Myocyte (in vitro differentiated cells): ENCODE results near the gene A3GALT2. TPM values are rescaled to one million over a fixed set of nuclear protein-coding genes. Genes with fewer than 3 reads are reported as not detected.
"Not testable (repeated sequence)": the region's sequence is repeated elsewhere in the genome, so short reads cannot be mapped to it uniquely, and the experiment has no call there.

Experiments used
- DNase-seq: peaks from one replicate; pipeline ENCODE4 v3.0.0-alpha.2; 2012; ENCODE audit warnings: low read depth
- total RNA-seq: library from RNA; depleted of rRNA; stranded (reverse); fragments of >200 nt; gene quantifications from 2 replicates; pipeline ENCODE4 v1.2.3, GENCODE V29; 2014

A3GALT2 gene
- total RNA-seq, 1 donor from 2014 or later: 0.32 TPM

DNA sequence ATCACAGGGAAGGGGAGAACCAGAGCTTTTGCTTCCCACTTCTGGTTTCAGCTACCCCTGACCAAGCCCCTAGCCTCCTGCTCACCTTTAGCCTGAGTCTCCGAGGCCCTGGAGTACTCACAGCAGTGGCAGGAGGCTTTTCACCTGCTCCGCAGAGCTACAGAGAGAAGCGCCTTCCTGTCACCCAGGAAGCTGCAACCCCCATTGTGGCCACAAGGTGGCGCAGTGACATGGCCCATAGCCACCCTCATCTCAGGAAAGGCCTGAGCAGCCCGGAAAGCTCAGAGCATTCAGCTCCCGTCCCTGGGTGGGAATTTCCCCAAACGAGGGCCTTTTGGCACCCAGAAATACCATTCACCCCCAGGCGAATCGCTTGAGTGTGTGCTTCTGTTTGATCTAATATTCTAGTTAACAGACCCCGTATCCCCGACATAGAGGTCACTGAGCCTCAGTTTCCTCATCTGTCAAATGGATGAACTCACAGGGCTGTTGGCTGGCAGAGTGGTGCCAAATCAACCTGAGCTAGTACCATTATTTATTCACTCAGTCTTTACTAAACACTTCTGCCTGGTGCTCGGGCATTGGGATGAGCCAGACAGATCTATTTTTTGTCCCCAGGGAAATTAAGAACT, 25.3 kb downstream of the A3GALT2 start:
- DNase-seq: peak; percentile 86

DNA sequence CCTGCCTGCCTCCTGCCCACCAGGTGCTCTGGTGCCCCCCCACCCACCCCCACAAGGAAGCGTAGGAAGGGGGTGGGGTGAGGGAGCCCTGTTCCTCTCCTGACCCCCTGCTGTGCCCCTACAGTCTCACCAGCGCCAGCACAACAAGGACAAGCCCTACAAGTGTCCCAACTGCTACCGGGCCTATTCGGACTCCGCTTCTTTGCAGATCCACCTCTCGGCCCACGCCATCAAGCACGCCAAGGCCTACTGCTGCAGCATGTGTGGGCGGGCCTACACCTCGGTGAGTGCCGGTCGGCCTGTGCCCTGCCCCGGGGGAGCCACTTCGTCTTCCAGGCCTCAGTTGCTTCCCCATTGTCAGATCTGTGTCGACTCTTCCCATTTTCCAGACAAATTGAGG, 25.9 kb downstream of the A3GALT2 start:
- no peak for DNase-seq

DNA sequence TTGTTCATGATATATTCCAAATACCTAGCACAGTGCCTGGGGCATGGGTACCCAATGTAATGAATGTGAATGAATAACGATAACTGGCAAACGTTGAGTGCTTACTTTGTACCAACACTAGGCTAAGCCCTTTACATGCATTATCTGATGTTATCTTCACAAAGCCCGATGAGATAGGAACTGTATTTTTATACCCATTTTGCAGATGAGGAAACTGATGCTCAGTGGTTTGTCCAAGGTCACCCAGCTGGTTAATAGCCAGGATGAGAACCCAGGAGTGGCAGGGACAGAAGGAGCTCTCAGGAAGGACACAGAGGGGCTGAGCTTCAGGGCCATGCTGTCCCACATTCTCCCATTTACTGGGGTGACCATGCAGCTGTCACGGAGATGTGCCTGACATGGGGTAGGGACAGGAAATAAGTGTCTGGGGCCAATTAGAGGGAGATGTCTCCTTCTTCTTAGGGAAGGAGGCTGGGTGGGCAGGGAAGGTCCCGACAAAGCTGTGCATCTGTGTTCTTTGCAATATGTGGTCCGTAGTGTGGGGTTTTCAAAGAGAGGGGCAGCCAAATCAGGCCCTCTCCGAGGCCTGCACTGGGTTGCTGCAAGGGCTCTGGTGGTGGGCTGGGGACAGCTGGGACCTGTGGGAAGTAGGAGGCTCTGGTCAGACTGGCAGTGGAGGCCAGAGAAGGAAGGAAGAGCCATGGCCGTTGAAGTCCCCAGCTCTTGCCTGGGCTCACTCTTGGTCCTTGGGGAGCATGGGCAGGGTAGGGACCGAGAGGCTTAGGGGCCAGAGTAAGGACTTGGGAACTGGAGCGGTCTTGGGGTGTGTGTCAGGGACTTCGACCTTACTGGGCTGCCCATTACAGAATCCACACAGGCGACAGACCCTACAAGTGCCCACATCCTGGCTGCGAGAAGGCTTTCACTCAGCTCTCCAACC, 26.6 kb downstream of the A3GALT2 start:
- no peak for DNase-seq

DNA sequence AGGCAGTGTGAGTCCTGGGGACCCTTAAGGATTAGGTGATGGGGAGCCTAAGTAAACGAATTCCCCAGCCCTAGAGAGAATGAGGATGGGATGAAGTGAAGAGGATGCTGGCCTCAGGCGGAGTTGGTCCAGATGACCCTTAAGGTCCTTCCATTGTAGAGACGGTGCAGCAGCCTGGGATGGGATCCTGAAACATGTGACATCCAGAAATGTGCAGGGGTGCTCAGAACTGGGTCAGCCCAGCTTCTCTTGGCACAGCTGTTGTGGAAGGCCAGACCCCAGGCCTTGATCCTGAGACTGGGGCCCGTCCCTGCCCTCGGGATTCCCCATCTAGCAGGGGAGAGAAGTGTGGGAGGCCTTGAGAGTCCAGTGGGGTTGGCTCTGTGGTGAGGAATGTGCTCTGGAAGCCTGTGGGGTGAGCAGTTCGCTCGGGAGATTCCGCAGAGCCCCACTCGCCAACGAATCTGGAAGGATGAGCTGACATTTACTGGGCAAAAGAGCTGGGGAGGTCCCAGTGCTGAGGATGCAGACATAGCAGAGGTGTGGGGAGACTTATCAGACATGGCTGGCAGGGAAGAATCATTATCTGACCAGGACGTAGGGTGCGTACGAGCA, 28.1 kb downstream of the A3GALT2 start:
- no peak for DNase-seq

DNA sequence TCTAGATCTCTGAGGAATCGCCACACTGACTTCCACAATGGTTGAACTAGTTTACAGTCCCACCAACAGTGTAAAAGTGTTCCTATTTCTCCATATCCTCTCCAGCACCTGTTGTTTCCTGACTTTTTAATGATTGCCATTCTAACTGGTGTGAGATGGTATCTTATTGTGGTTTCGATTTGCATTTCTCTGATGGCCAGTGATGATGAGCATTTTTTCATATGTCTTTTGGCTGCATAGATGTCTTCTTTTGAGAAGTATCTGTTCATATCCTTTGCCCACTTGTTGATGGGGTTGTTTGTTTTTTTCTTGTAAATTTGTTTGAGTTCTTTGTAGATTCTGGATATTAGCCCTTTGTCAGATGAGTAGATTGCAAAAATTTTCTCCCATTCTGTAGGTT, 30.3 kb downstream of the A3GALT2 start:
- DNase-seq: not testable (repeated sequence)

DNA sequence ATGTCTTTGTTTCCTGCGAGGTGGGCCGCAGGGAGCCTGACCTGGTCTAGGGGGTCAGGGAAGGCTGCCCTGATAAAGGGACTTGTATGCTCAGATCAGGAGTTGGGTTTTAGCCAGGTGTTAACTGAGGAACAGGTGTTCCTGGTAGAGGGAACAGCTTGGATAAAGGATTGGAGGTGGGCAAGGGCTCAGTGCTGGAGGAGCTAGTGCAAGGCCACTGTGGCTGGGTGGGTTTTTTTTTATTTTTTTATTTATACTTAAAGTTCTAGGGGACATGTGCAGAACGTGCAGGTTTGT, 31.1 kb downstream of the A3GALT2 start:
- no peak for DNase-seq

DNA sequence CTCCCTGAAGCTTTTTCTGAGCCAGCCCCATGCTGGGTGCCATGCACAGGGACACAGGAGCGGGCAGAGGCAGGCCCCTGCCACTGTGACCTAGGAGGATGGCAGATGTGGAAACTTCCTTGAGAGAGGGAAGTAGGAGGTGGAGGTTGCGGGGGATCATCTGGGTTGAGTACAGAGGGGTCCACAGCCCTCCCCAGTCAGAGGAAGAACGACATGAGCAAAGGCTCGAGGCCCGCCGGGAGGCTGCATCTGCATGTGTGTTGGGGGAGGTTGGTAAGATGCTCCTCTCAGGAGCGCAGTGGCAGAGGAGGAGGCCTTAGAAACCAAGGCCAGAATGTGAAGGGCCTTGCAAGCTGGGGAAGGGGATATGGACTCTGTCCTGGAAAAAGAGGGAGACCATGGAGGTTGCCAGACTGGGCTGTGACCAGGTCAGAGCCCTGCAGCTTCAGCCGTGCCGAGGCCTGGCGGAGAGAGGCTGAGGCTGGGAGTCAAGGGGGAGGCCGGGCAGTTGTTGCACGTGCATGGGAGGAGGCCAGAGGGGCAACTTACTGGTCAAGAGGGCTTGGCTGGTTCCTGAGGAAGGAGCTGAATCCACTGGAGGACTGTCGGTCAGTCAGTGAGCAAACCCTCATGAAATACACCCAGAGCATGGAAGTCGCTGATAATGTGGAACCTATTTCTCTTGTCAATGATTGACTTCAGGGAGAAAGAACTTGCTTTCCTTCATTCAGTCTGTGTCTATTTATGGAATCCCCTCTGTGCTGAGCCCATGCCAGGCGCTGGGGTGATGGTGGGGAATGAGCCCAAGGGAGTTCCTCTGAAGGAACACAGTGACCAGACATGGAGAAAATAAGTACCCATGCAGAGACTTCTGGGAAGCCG, 31.7 kb downstream of the A3GALT2 start:
- no peak for DNase-seq

DNA sequence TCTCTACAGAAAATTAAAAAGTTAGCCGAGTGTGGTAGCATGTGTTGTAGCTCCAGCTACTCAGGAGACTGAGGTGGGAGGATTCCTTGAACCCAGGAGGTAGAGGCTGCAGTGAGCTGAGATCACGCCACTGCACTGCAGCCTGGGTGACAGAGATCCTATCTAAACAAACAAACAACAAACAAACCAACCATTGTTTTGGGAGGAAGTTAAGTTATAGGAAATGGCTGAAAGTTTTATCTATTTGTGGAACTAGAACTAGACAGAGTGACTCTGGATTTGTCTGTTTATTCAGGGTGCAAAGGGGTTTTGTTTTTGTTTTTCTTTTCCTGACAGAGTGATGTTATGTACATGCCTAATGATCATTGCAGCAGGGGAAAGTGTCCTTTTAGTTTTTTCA, 33.6 kb downstream of the A3GALT2 start:
- no peak for DNase-seq

DNA sequence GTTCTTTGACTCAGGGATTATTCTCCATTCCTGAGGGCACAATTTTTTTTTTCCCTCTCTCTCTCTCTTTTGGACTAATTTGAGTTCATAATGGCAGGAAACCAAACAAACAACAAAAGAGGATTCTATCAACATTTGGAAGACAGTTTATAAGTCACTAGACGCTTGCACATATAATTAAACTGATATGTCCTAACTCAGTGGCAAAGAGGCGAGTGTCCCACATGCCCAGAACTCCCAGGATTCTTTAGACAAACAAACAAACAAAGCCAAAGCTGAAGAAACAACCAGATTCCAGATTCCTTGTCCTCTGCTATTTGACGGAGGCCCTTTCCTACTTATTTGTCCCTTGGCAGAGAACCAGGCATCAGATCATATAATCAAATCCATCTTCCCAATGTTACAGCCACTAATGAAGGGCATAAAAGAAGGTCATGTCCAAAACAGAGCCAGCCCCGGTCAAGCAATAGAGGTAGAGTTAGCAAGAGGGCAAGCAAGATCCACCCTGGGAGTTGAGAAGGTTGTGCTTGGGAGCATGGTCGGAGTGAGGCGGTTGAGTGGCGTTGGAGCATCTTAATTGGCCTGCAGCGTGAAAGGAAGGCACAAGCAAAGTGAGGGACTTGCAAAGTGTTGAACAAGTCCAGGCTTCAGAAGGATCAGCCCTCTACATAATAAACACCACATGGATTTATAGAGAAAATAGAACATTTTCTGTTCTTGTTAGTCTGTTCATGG, 34.3 kb downstream of the A3GALT2 start:
- no peak for DNase-seq

DNA sequence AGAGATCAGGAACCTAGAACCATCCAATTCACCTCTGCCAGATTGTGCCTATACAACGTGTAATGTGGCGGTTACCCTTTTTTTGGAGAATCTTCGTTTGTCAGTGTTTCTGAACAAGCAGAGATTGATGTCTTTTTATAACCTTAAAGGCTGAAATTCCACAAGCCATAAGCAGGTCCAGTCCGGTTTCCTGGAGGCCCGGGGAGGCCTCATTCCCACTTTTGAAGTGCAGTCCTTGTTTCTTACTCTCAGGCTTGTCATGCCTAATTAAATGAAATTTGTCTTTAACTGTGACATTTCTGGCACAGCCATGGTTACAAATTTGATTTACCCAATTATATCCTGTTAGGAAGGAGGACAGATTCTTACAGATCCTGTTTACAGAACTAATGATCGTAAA, 36.8 kb downstream of the A3GALT2 start:
- no peak for DNase-seq

DNA sequence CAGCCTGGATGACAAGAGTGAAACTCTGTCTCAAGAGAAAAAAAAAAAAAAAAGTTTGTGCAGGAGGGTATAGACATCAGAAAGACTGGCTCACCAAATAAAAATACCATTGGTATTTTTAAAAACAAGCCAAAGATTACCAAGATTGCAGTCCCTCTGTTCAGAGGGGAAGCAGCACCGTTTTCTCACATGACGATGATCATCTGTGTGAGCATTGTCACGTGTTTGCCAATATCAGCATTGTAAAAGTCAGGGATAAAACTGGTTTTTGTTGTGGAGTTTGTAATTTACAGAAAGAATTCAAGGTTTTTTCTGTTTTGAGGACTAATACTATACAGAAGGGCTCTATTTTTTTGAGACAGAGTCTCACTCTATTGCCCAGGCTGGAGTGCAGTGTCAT, 38.1 kb downstream of the A3GALT2 start:
- no peak for DNase-seq

DNA sequence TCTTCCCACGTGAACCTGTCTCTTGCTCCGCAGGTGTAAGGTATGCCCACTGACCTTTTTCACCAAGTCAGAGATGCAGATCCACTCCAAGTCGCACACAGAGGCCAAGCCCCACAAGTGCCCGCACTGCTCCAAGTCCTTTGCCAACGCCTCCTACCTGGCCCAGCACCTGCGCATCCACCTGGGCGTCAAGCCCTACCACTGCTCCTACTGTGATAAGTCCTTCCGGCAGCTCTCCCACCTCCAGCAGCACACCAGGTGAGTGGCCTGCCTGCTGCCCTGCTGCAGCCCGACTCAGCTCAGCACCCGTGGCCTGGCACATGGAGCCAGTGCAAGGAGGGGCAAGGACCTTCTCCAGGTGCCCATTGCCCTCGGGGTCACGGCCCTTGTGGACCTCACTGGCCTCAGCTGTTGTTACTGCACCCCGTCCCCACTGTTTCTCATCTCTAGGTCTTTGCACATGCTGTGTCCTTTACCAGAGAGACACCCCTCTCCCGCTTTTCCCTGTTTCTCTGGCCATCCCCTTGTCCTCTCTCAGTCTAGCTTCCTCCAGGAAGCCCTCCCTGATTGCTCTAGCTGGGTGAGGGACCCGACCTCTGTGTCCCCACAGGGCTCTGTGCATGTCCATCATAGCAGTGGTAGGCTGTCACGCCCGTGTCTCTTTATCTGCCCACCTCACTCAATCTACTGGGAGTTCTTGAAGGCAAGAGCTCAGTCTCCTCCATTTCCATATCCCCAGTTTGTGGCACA, 39.2 kb downstream of the A3GALT2 start:
- DNase-seq: no peak

DNA sequence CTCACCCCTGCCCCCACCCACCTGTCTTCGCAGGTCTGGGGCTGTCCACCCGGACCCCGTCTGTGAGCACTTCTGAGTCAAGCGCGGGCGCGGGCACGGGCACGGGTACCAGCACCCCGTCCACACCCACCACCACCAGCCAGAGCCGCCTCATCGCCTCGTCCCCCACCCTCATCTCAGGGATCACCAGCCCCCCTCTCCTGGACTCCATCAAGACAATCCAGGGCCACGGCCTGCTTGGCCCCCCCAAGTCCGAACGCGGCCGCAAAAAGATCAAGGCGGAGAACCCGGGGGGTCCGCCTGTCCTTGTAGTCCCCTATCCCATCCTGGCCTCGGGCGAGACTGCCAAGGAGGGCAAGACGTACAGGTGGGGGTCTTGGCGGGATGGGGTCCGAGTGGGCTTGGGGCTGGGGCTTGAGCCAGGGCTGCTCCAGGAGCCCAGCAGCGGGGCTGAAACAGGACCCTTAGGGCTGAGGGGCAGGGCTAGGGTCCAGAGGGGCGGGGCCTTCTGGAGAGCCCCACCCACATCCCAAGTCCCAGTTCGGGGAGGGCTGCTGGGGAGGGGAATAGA, 40.7 kb downstream of the A3GALT2 start:
- no peak for DNase-seq

DNA sequence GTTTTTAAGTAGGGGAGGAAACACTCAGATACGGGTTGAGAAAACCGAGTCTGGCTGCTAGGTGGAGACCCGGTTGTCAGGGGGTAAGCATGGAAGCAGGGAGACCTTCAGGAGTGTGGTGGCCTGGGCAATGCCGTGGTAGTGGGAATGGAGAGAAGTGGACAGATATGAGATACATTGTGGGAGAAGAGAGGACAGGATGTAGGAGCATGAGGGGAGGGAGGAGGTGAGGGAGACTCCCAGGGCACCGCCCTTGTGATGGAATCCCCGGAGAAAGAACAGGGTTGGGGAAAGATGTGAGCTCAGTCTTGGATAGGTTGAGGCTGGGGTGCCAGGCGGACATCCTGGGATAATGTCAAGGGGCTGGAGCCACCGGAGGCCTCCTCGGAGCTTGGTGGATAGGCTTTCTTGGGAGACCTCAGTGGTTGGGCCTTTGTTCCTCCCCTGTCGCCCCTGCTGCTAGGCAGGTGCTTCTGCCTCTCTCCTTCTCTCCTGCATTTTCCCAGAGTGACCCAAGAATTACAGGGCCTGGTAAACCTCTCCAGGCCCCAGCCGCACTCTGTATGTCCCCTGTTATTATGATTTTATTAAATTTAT, 43.3 kb downstream of the A3GALT2 start:
- DNase-seq: no peak

DNA sequence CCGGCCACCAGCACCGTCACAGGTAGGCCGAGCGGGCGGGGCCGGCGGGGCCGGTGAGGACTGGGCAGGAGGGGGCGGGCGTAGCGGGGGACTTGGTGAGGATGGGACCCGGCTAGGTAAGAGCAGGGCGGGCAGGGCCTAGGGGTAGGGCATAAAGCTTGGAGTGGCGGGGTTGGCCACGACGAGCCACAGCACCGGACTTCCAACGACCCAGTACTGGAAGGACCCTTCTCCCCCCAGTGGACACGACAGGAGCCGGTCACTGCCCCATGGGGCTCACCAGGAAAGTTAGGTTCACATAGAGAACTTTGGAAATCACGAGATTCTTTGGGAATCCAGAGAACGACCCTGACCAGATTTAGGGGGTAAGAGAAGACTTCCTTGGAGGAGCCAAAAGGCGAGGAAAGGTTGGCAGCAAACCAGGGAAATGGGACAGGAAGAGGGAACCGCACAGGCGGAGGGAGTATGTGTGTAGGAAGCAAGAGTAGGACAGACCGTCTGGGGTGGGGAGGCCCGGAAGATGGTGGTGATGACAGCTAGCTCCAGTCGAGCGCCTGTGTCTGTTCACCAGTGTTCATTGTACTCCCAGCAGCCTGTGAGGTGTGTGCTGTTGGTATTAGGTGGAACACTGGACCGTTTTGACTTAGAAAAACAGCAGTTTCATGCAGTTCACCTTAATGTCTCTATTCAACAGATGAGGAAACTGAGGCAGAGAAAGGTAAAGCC, 44.2 kb downstream of the A3GALT2 start:
- no peak for DNase-seq

DNA sequence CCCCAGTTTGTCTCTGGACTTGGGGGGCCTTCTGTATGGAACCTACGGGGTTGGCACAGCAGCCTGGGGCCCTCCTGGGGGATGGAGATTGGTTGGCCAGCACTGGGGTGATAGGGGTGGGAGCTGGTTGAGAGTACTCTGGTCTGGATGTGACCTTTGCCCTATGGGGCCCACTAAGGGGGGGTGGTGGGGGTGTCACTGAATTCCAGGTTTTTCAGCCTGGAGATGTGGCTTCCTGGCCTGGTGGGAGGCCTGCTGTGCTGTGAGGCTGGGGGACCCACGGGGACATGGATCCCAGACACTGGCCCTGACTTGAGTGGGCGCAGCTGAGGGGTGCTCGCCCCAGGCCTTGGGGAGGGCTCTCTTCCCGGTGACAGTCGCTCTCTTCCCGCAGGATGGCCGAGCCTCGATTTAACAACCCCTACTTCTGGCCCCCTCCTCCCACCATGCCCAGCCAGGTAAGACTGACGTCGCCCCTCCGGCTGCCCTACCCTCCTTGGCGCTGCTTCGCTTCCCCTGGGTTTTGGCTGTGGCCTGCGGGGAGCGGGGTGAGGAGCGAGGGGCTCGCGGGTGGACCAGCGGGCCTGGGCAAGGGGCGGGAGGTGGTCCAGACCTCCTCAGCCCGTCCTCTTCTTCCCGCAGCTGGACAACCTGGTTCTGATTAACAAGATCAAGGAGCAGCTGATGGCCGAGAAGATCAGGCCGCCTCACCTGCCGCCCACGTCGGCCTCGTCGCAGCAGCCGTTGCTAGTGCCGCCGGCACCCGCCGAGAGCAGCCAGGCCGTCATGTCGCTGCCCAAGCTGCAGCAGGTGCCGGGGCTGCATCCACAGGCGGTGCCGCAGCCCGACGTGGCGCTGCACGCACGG, 45.0 kb downstream of the A3GALT2 start:
- DNase-seq: no peak

DNA sequence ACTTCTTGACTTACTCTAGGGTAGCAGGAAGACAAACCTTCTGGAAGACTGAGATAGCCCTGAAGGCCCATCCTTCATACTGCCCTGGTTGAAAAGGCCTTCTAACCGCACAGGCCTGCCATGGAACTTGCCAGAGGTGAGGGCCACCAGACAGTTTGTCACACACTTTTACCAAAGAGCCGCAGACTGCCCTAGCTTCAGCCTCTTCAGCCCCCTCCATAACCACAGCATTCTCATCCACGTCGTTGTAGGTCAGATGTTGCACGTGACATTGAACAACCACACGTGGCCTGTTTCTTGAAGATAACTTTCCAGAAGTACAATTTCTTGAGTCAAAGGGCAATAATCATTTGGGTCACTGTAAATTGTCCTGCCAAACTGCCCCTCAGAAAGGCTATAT, 45.7 kb downstream of the A3GALT2 start:
- no peak for DNase-seq

DNA sequence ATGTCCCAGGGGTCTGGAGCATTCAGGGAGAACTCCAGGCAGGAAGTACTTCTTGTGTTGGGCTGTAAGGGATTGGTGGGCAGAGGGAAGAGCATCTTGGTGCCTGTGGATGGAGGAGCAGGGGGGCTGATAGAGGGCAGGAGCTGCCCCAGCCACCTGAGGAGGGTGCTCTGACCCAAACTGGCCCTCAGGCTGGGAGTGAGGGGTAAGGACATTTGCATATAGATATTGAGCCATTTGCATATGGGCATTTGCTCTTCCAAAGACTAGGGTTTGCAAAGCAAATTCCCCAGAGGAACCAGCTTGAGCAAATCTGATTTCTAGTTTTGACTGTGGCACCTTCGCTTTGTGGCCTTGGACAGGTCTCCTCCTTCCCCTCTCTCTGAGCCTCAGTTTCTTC, 46.5 kb downstream of the A3GALT2 start:
- DNase-seq: no peak
